SJCRH30 (cell line): ENCODE measurements around the gene MICAL3. TPM values are rescaled to one million over a fixed set of nuclear protein-coding genes. Genes with fewer than 3 reads are reported as not detected.

Experiments
- DNase-seq, 2 experiments: peaks; one replicate each; pipeline ENCODE4 v3.0.0-alpha.2; 2015 to 2020
- H3K27ac ChIP-seq: fragments of 250-450 bp; sonication (Bioruptor Pico); 2 replicates; pipeline ENCODE4 v1.5.1; 2020; ENCODE audit warnings: mild to moderate bottlenecking, moderate library complexity
- H3K27me3 ChIP-seq: fragments of 250-450 bp; sonication (Bioruptor Pico); 2 replicates; pipeline ENCODE4 v1.5.1; 2020; ENCODE audit warnings: mild to moderate bottlenecking, moderate library complexity
- H3K36me3 ChIP-seq: fragments of 250-450 bp; sonication (Bioruptor Pico); 2 replicates; pipeline ENCODE4 v1.5.1; 2020; ENCODE audit warnings: mild to moderate bottlenecking, moderate library complexity
- H3K4me1 ChIP-seq: fragments of 250-450 bp; sonication (Bioruptor Pico); 2 replicates; pipeline ENCODE4 v1.5.1; 2020; ENCODE audit warnings: mild to moderate bottlenecking, moderate library complexity
- H3K4me3 ChIP-seq: fragments of 250-450 bp; sonication (Bioruptor Pico); 2 replicates; pipeline ENCODE4 v1.5.1; 2020; ENCODE audit warnings: mild to moderate bottlenecking, moderate library complexity
- H3K9me3 ChIP-seq: fragments of 250-450 bp; sonication (Bioruptor Pico); replicated peaks from 2 replicates; pipeline ENCODE4 v1.5.1; 2020; ENCODE audit warnings: mild to moderate bottlenecking, moderate library complexity
- total RNA-seq: library from RNA; depleted of rRNA; stranded (reverse); fragments of >200 nt; shearing (Covaris generic); gene quantifications from 2 replicates; pipeline ENCODE4 v1.2.3, GENCODE V29; 2014

Gene MICAL3
- total RNA-seq, 1 experiment from 2014 or later = 26.1 TPM

- H3K4me3 ChIP-seq = no peak overlapping the region
- no peaks in the 10 kb centered on the region for H3K9me3 ChIP-seq
- H3K4me1 ChIP-seq = peaks cover 9% of the 10 kb centered on the region
- peaks cover 14% of the 10 kb centered on the region; the same call in 1 of the 2 replicates for H3K36me3 ChIP-seq
- no peaks in the 10 kb centered on the region for H3K27me3 ChIP-seq
- DNase-seq = no peak
- H3K27ac ChIP-seq = no peak overlapping the region
Observed at GRCh38 chr22:17898375-17898774, 126.0 kb downstream of the MICAL3 start.

GRCh38 chr22:17897858-17898257 is 126.5 kb downstream of the MICAL3 start:
- Histone ChIP-seq H3K4me3 (no peak overlapping the region), H3K9me3 (no peaks in the 10 kb centered on the region), H3K4me1 (peaks cover 4% of the 10 kb centered on the region), H3K27me3 (no peaks in the 10 kb centered on the region), H3K36me3 (peaks cover 19% of the 10 kb centered on the region; the same call in 1 of the 2 replicates), H3K27ac (no peak overlapping the region)
- DNase-seq = no peak

- no peak for DNase-seq
- H3K36me3 ChIP-seq = peaks cover 24% of the 10 kb centered on the region; the same call in 1 of the 2 replicates
- no peaks in the 10 kb centered on the region for H3K9me3 ChIP-seq
- H3K27me3 ChIP-seq = no peaks in the 10 kb centered on the region
- H3K27ac ChIP-seq = no peak overlapping the region
- no peaks in the 10 kb centered on the region; the same call in 1 of the 2 replicates for H3K4me1 ChIP-seq
- no peak overlapping the region for H3K4me3 ChIP-seq
Observed at GRCh38 chr22:17897426-17897825, 126.9 kb downstream of the MICAL3 start.

GRCh38 chr22:17896586-17896985 is 127.8 kb downstream of the MICAL3 start:
- Histone ChIP-seq H3K36me3 (peaks cover 24% of the 10 kb centered on the region; the same call in 1 of the 2 replicates), H3K27ac (no peak overlapping the region), H3K9me3 (no peaks in the 10 kb centered on the region), H3K27me3 (no peaks in the 10 kb centered on the region), H3K4me3 (no peak overlapping the region), H3K4me1 (no peaks in the 10 kb centered on the region)
- peak; percentile 22 for DNase-seq

- peaks cover 28% of the 10 kb centered on the region for H3K36me3 ChIP-seq
Observed at GRCh38 chr22:17893900-17894535, 130.3 kb downstream of the MICAL3 start.

GRCh38 chr22:17892376-17892775 is 132.0 kb downstream of the MICAL3 start:
- H3K36me3 ChIP-seq = peaks cover 39% of the 10 kb centered on the region
- no peak overlapping the region for H3K27ac ChIP-seq
- H3K27me3 ChIP-seq = no peaks in the 10 kb centered on the region
- no peak for DNase-seq
- no peaks in the 10 kb centered on the region for H3K9me3 ChIP-seq
- no peaks in the 10 kb centered on the region for H3K4me1 ChIP-seq
- no peak overlapping the region for H3K4me3 ChIP-seq

More at GRCh38 chr22:17893900-17894535, 130.3 kb downstream of the MICAL3 start:
- Histone ChIP-seq H3K4me1 (no peaks in the 10 kb centered on the region), H3K27me3 (no peaks in the 10 kb centered on the region), H3K27ac (no peak overlapping the region), H3K4me3 (no peak overlapping the region), H3K9me3 (no peaks in the 10 kb centered on the region)
- no peak for DNase-seq

GRCh38 chr22:17891481-17892167 is 132.7 kb downstream of the MICAL3 start:
- DNase-seq = no peak
- no peak overlapping the region for H3K27ac ChIP-seq
- no peak overlapping the region for H3K4me3 ChIP-seq
- peaks cover 44% of the 10 kb centered on the region for H3K36me3 ChIP-seq
- H3K9me3 ChIP-seq = no peaks in the 10 kb centered on the region
- H3K27me3 ChIP-seq = no peaks in the 10 kb centered on the region
- no peaks in the 10 kb centered on the region for H3K4me1 ChIP-seq

GRCh38 chr22:17890892-17891291 is 133.5 kb downstream of the MICAL3 start:
- peaks cover 48% of the 10 kb centered on the region for H3K36me3 ChIP-seq
- H3K27ac ChIP-seq = no peak overlapping the region
- H3K4me1 ChIP-seq = no peaks in the 10 kb centered on the region
- H3K4me3 ChIP-seq = no peak overlapping the region
- no peaks in the 10 kb centered on the region for H3K9me3 ChIP-seq
- DNase-seq = no peak
- H3K27me3 ChIP-seq = no peaks in the 10 kb centered on the region

GRCh38 chr22:17890245-17890671 is 134.1 kb downstream of the MICAL3 start:
- Histone ChIP-seq H3K4me3 (no peak overlapping the region), H3K27ac (no peak overlapping the region), H3K27me3 (no peaks in the 10 kb centered on the region), H3K4me1 (peaks cover 3% of the 10 kb centered on the region), H3K36me3 (peaks cover 46% of the 10 kb centered on the region), H3K9me3 (no peaks in the 10 kb centered on the region)
- DNase-seq = no peak

- no peak for DNase-seq
- H3K27ac ChIP-seq = no peak overlapping the region
- H3K36me3 ChIP-seq = peaks cover 46% of the 10 kb centered on the region
- peaks cover 11% of the 10 kb centered on the region for H3K4me1 ChIP-seq
- no peak overlapping the region for H3K4me3 ChIP-seq
- H3K9me3 ChIP-seq = no peaks in the 10 kb centered on the region
- H3K27me3 ChIP-seq = no peaks in the 10 kb centered on the region
Observed at GRCh38 chr22:17888855-17889254, 135.5 kb downstream of the MICAL3 start.

GRCh38 chr22:17888439-17888838 is 135.9 kb downstream of the MICAL3 start:
- peaks cover 42% of the 10 kb centered on the region for H3K36me3 ChIP-seq
- peaks cover 11% of the 10 kb centered on the region for H3K4me1 ChIP-seq
- no peak overlapping the region for H3K4me3 ChIP-seq
- H3K9me3 ChIP-seq = no peaks in the 10 kb centered on the region
- no peak overlapping the region for H3K27ac ChIP-seq
- no peaks in the 10 kb centered on the region for H3K27me3 ChIP-seq
- DNase-seq = no peak

GRCh38 chr22:17884893-17885292 is 139.5 kb downstream of the MICAL3 start:
- peak overlapping the region; percentile 17 for H3K27ac ChIP-seq
- no peaks in the 10 kb centered on the region for H3K9me3 ChIP-seq
- H3K27me3 ChIP-seq = no peaks in the 10 kb centered on the region
- peak; percentile 56 to 73 for DNase-seq
- peaks cover 11% of the 10 kb centered on the region for H3K4me1 ChIP-seq
- no peak overlapping the region for H3K4me3 ChIP-seq
- peaks cover 24% of the 10 kb centered on the region for H3K36me3 ChIP-seq

GRCh38 chr22:17884084-17884483 is 140.3 kb downstream of the MICAL3 start:
- Histone ChIP-seq H3K9me3 (no peaks in the 10 kb centered on the region), H3K36me3 (peaks cover 24% of the 10 kb centered on the region), H3K27me3 (no peaks in the 10 kb centered on the region), H3K27ac (no peak overlapping the region), H3K4me3 (no peak overlapping the region), H3K4me1 (peaks cover 11% of the 10 kb centered on the region)
- no peak for DNase-seq

GRCh38 chr22:17883356-17883755 is 141.0 kb downstream of the MICAL3 start:
- peaks cover 17% of the 10 kb centered on the region for H3K36me3 ChIP-seq
- no peak overlapping the region for H3K4me3 ChIP-seq
- no peak for DNase-seq
- no peaks in the 10 kb centered on the region for H3K9me3 ChIP-seq
- no peaks in the 10 kb centered on the region for H3K27me3 ChIP-seq
- H3K27ac ChIP-seq = no peak overlapping the region
- peaks cover 11% of the 10 kb centered on the region for H3K4me1 ChIP-seq

GRCh38 chr22:17882727-17883126 is 141.6 kb downstream of the MICAL3 start:
- H3K36me3 ChIP-seq = peaks cover 13% of the 10 kb centered on the region

More at GRCh38 chr22:17882727-17883126, 141.6 kb downstream of the MICAL3 start:
- peak; percentile 19 to 37 for DNase-seq
- peaks cover 11% of the 10 kb centered on the region for H3K4me1 ChIP-seq
- H3K9me3 ChIP-seq = no peaks in the 10 kb centered on the region
- no peak overlapping the region for H3K27ac ChIP-seq
- H3K27me3 ChIP-seq = no peaks in the 10 kb centered on the region
- no peak overlapping the region for H3K4me3 ChIP-seq
